Ecto neural progenitor cell (in vitro differentiated cells): ENCODE data around the gene FCRLB.
A peak's percentile ranks its signal among the peaks of the same experiment; 100 is the strongest.
"Not testable (repeated sequence)": the region's sequence is repeated elsewhere in the genome, so short reads cannot be mapped to it uniquely, and the experiment has no call there.

Experiments used
- DNase-seq: peaks from one replicate; pipeline ENCODE4 v3.0.0-alpha.2; 2018; ENCODE audit warnings: low spot score

Gene FCRLB

GRCh38 chr1:161739865-161740566, 18.7 kb downstream of the FCRLB start:
- no peak for DNase-seq

GRCh38 chr1:161740921-161741320, 19.6 kb downstream of the FCRLB start:
- no peak for DNase-seq

GRCh38 chr1:161743231-161743630, 21.9 kb downstream of the FCRLB start:
- DNase-seq: no peak

- DNase-seq: no peak
Observed at GRCh38 chr1:161747801-161748200, 26.5 kb downstream of the FCRLB start.

- DNase-seq: peak; percentile 94
Observed at GRCh38 chr1:161749509-161750407, 28.4 kb downstream of the FCRLB start, which contains the start of gene DUSP12. Gene DUSP12, plus strand, starts transcription at chr1:161749786. Its CDS starts 16 bp downstream, at chr1:161749802.

- DNase-seq: no peak
Observed at GRCh38 chr1:161763522-161764098, 42.3 kb downstream of the FCRLB start.

GRCh38 chr1:161766102-161766981, 45.0 kb downstream of the FCRLB start, which contains the start of gene ATF6:
Gene ATF6, plus strand, starts transcription at chr1:161766320. Its CDS starts 41 bp downstream, at chr1:161766361.
- peak; percentile 83 for DNase-seq

GRCh38 chr1:161768461-161768860, 47.1 kb downstream of the FCRLB start:
- no peak for DNase-seq

- DNase-seq: no peak
Observed at GRCh38 chr1:161768986-161769672, 47.8 kb downstream of the FCRLB start.

GRCh38 chr1:161769673-161770045, 48.3 kb downstream of the FCRLB start:
- not testable (repeated sequence) for DNase-seq

GRCh38 chr1:161770250-161770649, 48.9 kb downstream of the FCRLB start:
- DNase-seq: no peak

GRCh38 chr1:161771161-161771560, 49.8 kb downstream of the FCRLB start:
- DNase-seq: no peak

- DNase-seq: no peak
Observed at GRCh38 chr1:161771973-161772372, 50.6 kb downstream of the FCRLB start.

- DNase-seq: no peak
Observed at GRCh38 chr1:161772397-161772796, 51.1 kb downstream of the FCRLB start.

GRCh38 chr1:161773791-161774190, 52.4 kb downstream of the FCRLB start:
- DNase-seq: no peak

GRCh38 chr1:161777261-161777660, 55.9 kb downstream of the FCRLB start:
- no peak for DNase-seq
